ENCODE results near the gene FBRS.

Gene FBRS

GRCh38 chr16:30619638-30620037 is 38.6 kb upstream of the FBRS start:
- TF ChIP-seq CTCF (IDR thresholded peaks at IDR 0.05; ENCODE audit: insufficient read depth, low read depth, low read length, missing control alignments): no peak
- H3K4me3 ChIP-seq (ENCODE audit: low read depth, low read length): no peak overlapping the region
- no peak for DNase-seq (ENCODE audit: low read depth)

GRCh38 chr16:30620169-30620568 is 38.1 kb upstream of the FBRS start:
- no peak for TF ChIP-seq CTCF (IDR thresholded peaks at IDR 0.05; ENCODE audit: insufficient read depth, low read depth, low read length, missing control alignments)
- no peak for DNase-seq (ENCODE audit: low read depth)
- no peak overlapping the region for H3K4me3 ChIP-seq (ENCODE audit: low read depth, low read length)

- no peak for DNase-seq (ENCODE audit: low read depth)
- TF ChIP-seq CTCF (IDR thresholded peaks at IDR 0.05; ENCODE audit: insufficient read depth, low read depth, low read length, missing control alignments): no peak
- no peak overlapping the region for H3K4me3 ChIP-seq (ENCODE audit: low read depth, low read length)
Observed at GRCh38 chr16:30621765-30622164, 36.5 kb upstream of the FBRS start.

- TF ChIP-seq CTCF (IDR thresholded peaks at IDR 0.05; ENCODE audit: insufficient read depth, low read depth, low read length, missing control alignments): no peak
- H3K4me3 ChIP-seq (ENCODE audit: low read depth, low read length): no peak overlapping the region
- DNase-seq (ENCODE audit: low read depth): no peak
Observed at GRCh38 chr16:30622455-30623032, 35.7 kb upstream of the FBRS start.

GRCh38 chr16:30623536-30624283 is 34.5 kb upstream of the FBRS start:
- TF ChIP-seq CTCF (IDR thresholded peaks at IDR 0.05; ENCODE audit: insufficient read depth, low read depth, low read length, missing control alignments): no peak
- no peak overlapping the region for H3K4me3 ChIP-seq (ENCODE audit: low read depth, low read length)
- DNase-seq (ENCODE audit: low read depth): no peak

- H3K4me3 ChIP-seq (ENCODE audit: low read depth, low read length): no peak overlapping the region
- no peak for TF ChIP-seq CTCF (IDR thresholded peaks at IDR 0.05; ENCODE audit: insufficient read depth, low read depth, low read length, missing control alignments)
- DNase-seq (ENCODE audit: low read depth): no peak
Observed at GRCh38 chr16:30626236-30626635, 32.0 kb upstream of the FBRS start.
